Left lung (tissue), 10 donors: ENCODE measurements around the gene SDHB. TPM values are rescaled to one million over a fixed set of nuclear protein-coding genes. Genes with fewer than 3 reads are reported as not detected.

Experiments
- ATAC-seq: fragments of 200-7000 bp; cut with Tn5 transposase; one replicate; pipeline ENCODE4 v1.9.1; 2020; ENCODE audit warnings: moderate library complexity
- DNase-seq, 4 donors: peaks; one replicate each; pipeline ENCODE4 v3.0.0-alpha.2; 2013 to 2020
- H3K27ac ChIP-seq, 2 donors: fragments of 200-600 bp; sonication (generic) in 1 of 2; one replicate each; pipeline versions ENCODE4 v1.5.0 to v1.8.0; 2020 to 2021
- H3K27me3 ChIP-seq, 2 donors: fragments of 200-600 bp; sonication (generic) in 1 of 2; one replicate each; pipeline versions ENCODE4 v1.5.0 to v1.8.0; 2020 to 2021
- H3K36me3 ChIP-seq, 2 donors: fragments of 200-600 bp; sonication (generic) in 1 of 2; one replicate each; pipeline versions ENCODE4 v1.5.0 to v1.8.0; 2020 to 2021
- H3K4me1 ChIP-seq, 2 donors: fragments of 200-600 bp; one replicate each; pipeline ENCODE4 v1.8.0; 2021
- H3K4me3 ChIP-seq, 2 donors: fragments of 200-600 bp; sonication (generic) in 1 of 2; one replicate each; pipeline versions ENCODE4 v1.5.0 to v1.8.0; 2020 to 2021; ENCODE audit warnings: mild to moderate bottlenecking in 1 of 2
- H3K9me3 ChIP-seq, 2 donors: fragments of 200-600 bp; sonication (generic) in 1 of 2; one replicate each; pipeline versions ENCODE4 v1.5.0 to v1.8.0; 2020 to 2021
- CTCF ChIP-seq, 2 donors: fragments of 200-600 bp; sonication (generic) in 1 of 2; IDR thresholded peaks; one replicate each; pipeline versions ENCODE4 v1.5.0 to v1.8.0; 2021; ENCODE audit warnings: antibody characterized with exemption in 2 of 2
- intact Hi-C, 2 donors: fragments of 100-400 bp; cut with DNase I; formaldehyde crosslinking; loops; one replicate each; pipeline versions ENCODE4 v1.11.2 to v1.14.2; 2022
- polyA plus RNA-seq, 6 donors: library from polyadenylated mRNA; unstranded; fragments of 120-200 nt; gene quantifications; one replicate each; pipeline ENCODE4 v1.2.1, GENCODE V29; 2013; ENCODE audit not compliant: insufficient read length in 6 of 6
- total RNA-seq, 2 donors: library from RNA; stranded (reverse); fragmentation: NEBNext Ultra II Directional; extraction: Animal tissue kit (Norgen Biotek cat#: 25700); gene quantifications; one replicate each; pipeline ENCODE4 v1.2.1, GENCODE V29; 2021
- donor health status: DM: no; HTN: yes; CAD: no.
- donor health status: DM: no; HTN: no; CAD: no.

SDHB gene
- total and polyA plus RNA-seq, 8 donors: 86.8 to 110 (median 98.1) TPM

- Histone ChIP-seq H3K27ac (no peak overlapping the region), H3K36me3 (peaks cover 0 to 28% of the 10 kb centered on the region in 2 donors), H3K4me1 (peaks cover 0 to 33% of the 10 kb centered on the region in 2 donors), H3K27me3 (no peaks in the 10 kb centered on the region), H3K9me3 (peaks cover 0 to 2% of the 10 kb centered on the region in 2 donors), H3K4me3 (no peak overlapping the region)
- DNase-seq: no peak
- TF ChIP-seq CTCF (IDR thresholded peaks at IDR 0.05): no peak
- ATAC-seq: no peak
- intact Hi-C loops: no loop called here
Observed at GRCh38 chr1:17070163-17070525, 16.3 kb upstream of the SDHB start.

- no peak for ATAC-seq
- intact Hi-C loops: no loop called here
- H3K36me3 ChIP-seq: peaks cover 0 to 22% of the 10 kb centered on the region in 2 donors
- H3K27ac ChIP-seq: no peak overlapping the region
- DNase-seq: no peak
- H3K4me1 ChIP-seq: peaks cover 0 to 33% of the 10 kb centered on the region in 2 donors
- no peaks in the 10 kb centered on the region for H3K27me3 ChIP-seq
- no peak overlapping the region for H3K4me3 ChIP-seq
- peaks cover 0 to 3% of the 10 kb centered on the region in 2 donors for H3K9me3 ChIP-seq
- no peak for TF ChIP-seq CTCF (IDR thresholded peaks at IDR 0.05)
Observed at GRCh38 chr1:17069452-17070162, 15.8 kb upstream of the SDHB start.

- Histone ChIP-seq H3K27me3 (no peaks in the 10 kb centered on the region), H3K4me1 (peaks cover 0 to 33% of the 10 kb centered on the region in 2 donors), H3K9me3 (peaks cover 0 to 3% of the 10 kb centered on the region in 2 donors), H3K27ac (peak overlapping the region in 1 of 2 donors; percentile 92), H3K4me3 (no peak overlapping the region), H3K36me3 (peaks cover 0 to 20% of the 10 kb centered on the region in 2 donors)
- intact Hi-C loops: no loop called here
- ATAC-seq: no peak
- no peak for DNase-seq
- TF ChIP-seq CTCF (IDR thresholded peaks at IDR 0.05): no peak
Observed at GRCh38 chr1:17068789-17069188, 15.0 kb upstream of the SDHB start.

- no peak for TF ChIP-seq CTCF (IDR thresholded peaks at IDR 0.05)
- Histone ChIP-seq H3K4me1 (peaks cover 0 to 40% of the 10 kb centered on the region in 2 donors), H3K27ac (peak overlapping the region in 1 of 2 donors; percentile 92)
Observed at GRCh38 chr1:17067465-17068240, 13.8 kb upstream of the SDHB start.

GRCh38 chr1:17067069-17067426 is 13.2 kb upstream of the SDHB start:
- intact Hi-C loops: no loop called here
- Histone ChIP-seq H3K36me3 (peaks cover 0 to 20% of the 10 kb centered on the region in 2 donors), H3K4me3 (no peak overlapping the region), H3K27ac (peak overlapping the region in 1 of 2 donors; percentile 92), H3K27me3 (no peaks in the 10 kb centered on the region), H3K4me1 (peaks cover 0 to 46% of the 10 kb centered on the region in 2 donors), H3K9me3 (peaks cover 0 to 3% of the 10 kb centered on the region in 2 donors)
- DNase-seq: no peak
- no peak for TF ChIP-seq CTCF (IDR thresholded peaks at IDR 0.05)
- ATAC-seq: peak; percentile 18

More at GRCh38 chr1:17067465-17068240, 13.8 kb upstream of the SDHB start:
- intact Hi-C loops: no loop called here
- Histone ChIP-seq H3K27me3 (no peaks in the 10 kb centered on the region), H3K36me3 (peaks cover 0 to 20% of the 10 kb centered on the region in 2 donors), H3K4me3 (no peak overlapping the region), H3K9me3 (peaks cover 0 to 3% of the 10 kb centered on the region in 2 donors)
- ATAC-seq (no peak), DNase-seq (no peak)
